GM21447 (cell line): Measurements from ENCODE around the gene TMEM253.

Source experiments
- ATAC-seq: cut with Tn5 transposase; IDR thresholded peaks from one replicate; pipeline ENCODE4 v1.9.1; 2021; ENCODE audit not compliant: unreplicated experiment

Gene TMEM253

GRCh38 chr14:21100931-21101330, at the start of gene TMEM253:
TSS of gene TMEM253 (plus strand) at chr14:21101066. CDS start at chr14:21101344, 278 bp downstream.
- no peak for ATAC-seq

DNA sequence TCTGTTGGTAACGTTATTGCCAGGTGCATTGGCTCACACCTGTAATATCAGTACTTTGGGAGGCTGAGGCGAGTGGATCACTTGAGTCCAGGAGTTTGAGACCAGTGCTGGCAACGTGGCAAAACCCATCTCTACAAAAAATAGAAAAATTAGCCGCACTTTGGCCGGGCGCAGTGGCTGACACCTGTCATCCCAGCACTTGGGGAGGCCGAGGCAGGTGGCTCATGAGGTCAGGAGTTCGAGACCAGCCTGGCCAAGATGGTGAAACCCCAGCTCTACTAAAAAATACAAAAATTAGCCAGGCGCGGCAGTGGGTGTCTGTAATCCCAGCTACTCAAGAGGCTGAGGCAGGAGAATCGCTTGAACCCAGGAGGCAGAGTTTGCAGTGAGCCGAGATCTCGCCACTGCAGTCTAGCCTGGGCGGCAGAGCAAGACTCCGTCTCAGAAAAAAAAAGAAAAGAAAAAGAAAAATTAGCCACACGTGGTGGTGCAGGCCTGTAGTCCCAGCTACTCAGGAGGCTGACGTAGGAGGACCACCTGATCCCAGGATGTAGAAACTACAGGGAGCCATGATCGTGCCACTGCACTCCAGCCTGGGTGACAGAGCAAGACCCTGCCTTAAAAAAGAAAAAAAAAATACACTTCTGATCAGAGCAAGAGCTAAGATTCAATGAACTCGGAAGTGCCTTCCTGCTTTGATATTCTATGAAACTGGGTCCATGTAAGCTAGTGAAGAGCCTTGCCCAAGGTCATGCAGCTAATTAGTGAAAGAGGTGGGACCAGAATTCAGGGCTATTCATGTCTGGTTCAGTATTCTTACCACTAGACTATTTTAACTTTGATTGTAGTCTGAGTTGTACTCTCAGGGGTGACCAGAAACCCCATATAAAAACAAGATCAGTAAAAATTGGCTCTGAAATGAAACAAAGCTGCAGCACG, 47.4 kb upstream of the TMEM253 start:
- ATAC-seq = no peak

DNA sequence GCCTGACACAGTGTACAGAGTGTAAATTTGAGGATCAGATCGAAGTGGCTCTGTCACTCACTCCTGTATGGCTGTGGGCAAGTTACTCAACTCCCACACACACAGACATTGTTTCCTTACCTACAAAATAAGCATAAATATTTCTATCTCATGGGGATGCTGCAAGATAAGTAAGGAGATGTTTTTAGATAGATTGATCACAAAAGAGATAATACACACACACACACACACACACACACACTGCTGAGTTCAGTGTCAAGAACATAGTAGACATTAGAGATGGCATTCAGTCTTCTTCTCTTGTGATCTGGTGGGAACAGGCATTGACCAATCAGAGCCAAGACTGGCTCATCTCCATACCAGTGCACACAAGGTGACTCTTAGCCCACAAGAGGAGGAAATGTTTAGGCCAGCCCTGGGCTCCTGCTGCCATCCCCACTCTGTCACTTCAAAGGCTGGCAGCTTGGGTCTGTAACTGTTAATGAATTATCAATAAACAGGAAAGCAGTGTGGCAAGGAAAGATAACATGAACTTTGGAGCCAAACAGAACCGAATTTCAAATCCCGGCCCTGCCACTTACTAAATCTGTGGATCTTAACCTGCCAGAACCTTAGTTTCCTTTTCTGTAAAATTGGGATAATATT, 46.6 kb upstream of the TMEM253 start:
- ATAC-seq = no peak

- ATAC-seq = no peak
Observed at GRCh38 chr14:21054768-21055145, 46.1 kb upstream of the TMEM253 start.

- ATAC-seq = no peak
Observed at GRCh38 chr14:21055432-21056117, 45.3 kb upstream of the TMEM253 start.

GRCh38 chr14:21056520-21057163, 44.2 kb upstream of the TMEM253 start:
- ATAC-seq = no peak

GRCh38 chr14:21057803-21058675, 42.8 kb upstream of the TMEM253 start, which contains the start of gene RNASE8:
TSS of gene RNASE8 (plus strand) at chr14:21057822. CDS start at chr14:21057893, 71 bp downstream.
- no peak for ATAC-seq

DNA sequence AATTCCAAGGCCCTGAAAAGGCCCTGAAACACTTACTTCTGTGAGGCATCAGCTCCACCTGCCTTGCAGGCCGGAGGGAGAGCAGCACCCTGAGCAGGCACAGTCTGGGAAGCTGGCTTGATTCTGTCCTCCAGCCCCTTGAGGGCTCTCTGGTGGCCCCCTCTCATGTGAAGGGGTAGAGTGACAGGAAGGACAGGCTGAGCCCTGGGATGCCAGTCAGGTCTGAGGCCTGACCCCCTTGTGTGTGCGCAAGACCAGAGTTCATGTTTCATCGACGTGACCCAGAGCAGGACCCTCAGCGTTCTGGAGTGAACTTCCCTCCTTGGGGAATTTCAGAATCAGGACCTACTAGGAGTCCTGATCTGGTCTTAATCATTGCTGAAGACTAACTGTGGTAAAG, 42.0 kb upstream of the TMEM253 start:
- ATAC-seq = no peak

DNA sequence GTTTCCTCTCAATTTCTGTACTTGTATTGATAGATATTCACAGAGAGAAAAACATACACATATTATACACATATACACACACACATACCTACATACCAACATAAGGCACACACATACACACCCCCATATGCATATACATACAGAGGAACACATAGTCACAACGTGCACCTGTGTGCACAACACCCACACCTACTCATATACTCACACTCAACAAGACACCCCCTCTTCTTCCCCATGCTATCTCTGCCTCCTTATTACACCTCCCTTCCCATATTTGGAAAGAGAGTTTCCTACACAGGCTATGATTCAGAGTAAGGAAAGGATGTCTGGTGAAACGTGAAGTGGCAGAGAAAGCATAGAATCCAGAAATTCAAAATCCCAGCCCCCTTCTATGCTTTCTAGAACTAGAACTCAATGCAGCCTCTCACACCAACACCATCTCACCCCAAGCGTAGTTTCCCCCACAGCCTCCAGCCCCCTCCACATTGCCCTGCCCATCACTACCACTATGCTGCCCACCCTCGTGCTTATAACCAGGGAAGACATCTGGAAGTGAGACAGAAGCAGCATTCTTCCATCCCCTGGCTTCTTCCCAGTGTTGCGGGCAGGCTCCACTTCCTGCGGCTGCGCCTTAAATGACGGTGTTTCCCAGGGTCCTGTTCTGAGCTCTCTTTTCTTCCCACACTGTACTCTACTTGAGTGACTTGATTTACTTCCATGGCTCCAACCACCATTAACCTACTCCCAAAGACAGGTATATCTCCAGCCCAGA, 40.8 kb upstream of the TMEM253 start:
- ATAC-seq = no peak

DNA sequence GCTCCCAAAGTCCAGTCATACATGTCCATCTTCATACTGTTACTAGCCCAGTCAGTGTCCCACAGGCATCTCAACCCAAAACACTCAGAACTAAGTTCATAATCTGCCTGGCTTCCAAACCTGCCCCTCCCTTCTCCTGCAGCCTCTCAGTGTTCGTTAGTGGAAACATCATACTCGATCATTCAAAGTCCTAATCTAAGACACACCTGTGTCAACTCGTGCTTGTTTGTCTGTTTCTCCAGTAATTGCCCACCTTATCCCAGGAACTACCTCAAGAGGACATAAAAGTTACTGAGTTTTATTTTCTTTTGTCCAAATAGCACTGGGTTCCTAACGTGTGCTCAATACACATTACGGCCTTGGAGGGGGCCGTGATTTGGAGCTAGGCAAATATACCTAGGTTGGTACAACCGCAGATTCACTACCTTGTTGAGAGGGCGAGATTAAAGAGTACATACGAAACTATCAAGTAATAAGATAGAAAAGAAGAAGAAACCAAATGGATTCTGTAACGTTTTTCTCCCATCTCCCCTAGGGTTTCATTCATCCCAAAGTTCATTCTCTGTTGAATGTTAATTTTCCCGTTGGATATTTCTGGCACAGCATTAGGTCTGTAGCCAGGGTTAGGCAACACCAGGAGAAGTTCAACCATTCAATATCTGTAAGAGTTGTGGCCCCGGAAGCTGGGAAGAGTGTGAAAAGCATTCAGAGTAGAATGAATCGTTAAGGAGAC, 40.1 kb upstream of the TMEM253 start:
- no peak for ATAC-seq

DNA sequence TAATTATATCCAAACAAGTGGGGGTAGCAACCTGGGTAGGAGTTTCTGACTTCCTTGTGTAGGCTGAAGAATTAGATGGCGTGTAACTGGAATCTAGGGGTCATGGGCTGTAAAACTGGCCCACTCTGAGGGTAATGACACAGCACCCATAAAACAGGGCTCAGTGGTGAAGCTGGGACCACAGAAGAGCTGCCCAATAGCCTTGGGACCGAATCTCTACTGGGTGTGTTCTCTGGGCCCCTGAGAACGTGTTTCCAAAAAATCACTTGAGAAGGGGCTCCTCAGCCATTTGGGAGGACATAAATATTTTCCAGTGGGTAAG, 39.6 kb upstream of the TMEM253 start:
- ATAC-seq = no peak

DNA sequence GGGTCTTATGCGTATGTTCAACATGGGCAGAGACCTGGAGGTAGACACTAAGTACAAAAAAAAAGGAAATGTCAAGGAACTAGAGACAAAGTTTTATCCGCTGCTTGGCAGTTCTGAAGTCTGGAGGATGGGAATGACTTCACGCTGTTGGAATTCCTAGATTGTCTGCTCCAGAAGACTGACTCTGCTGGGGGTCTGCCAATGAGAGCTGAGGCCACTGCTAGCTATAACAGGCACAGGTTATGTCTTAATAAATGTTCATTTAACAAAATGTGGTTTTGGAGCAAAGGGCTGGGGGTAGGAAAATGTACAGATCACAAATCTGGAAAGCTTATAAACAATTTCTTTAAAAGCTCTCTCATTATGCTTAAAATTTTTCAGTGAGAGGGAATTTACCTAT, 37.4 kb upstream of the TMEM253 start:
- no peak for ATAC-seq

DNA sequence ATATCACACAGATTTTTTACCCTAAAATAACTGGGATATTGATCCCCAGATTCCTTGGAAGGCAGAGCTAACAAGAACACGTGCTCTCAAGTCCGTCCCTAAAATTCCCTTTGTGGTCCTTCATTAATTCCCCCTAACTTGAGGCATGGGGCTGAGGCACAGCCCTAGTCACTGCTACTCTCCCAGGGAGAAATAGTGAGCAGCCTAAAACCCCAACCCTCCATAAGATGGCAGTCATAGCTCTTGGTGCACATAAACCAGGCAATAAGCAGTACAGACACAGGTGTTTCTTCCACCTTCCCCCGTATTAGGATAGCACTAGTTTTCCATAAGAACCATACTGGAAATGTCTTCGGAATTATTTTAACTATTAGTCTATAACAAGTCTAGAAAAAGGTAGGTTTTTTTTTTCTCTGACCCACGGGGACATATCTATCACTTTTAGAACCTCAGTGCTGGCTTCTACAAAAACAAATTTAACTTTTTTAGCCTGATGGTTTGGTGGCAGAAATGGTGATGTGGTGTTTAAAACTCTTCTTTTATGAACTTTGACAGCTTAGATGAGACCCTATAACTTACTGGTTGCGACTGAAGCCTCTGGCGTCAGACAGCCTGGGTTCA, 33.9 kb upstream of the TMEM253 start:
- ATAC-seq = no peak

DNA sequence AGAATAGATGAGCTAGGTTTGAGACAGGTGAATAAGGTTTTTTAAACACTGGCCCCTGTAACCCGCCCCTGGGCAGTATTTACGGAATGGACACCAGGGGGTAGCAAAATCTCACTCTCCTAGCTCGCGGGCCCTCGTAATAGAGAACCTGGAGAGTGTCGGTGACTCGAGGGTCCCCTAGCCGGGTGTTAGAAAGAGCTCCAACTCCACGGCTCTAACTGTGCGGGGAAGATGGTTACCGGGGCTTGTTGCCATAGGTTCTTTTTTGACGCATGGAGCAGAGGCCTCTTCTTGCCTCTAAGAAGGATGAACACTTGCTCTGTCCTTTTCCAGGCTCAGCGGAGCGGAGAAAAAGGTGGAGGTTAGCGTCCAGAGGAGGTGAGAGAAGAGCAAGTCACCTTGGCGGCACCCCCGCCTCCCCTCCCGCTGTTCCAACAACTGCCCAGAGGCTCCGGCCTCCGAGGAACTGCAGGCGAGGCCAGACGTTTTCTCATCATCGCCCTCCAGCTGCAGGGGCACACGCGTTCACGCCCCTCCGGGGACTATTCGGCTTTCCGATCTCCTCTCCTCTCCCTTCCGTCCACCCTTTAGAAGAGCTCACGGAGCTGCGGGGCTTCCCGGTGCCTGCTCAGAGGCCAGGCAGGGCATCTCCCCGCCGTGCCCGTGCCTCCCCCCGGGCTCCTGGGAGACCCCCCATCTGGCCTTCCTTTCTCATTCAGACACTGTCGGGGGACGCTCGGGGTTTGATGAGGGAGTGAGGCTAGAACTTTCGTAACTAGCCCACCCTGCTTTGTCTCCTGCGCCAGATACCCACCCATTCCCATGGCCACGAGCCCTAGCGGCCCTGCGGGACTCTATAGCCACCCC, 32.1 kb upstream of the TMEM253 start:
- no peak for ATAC-seq

DNA sequence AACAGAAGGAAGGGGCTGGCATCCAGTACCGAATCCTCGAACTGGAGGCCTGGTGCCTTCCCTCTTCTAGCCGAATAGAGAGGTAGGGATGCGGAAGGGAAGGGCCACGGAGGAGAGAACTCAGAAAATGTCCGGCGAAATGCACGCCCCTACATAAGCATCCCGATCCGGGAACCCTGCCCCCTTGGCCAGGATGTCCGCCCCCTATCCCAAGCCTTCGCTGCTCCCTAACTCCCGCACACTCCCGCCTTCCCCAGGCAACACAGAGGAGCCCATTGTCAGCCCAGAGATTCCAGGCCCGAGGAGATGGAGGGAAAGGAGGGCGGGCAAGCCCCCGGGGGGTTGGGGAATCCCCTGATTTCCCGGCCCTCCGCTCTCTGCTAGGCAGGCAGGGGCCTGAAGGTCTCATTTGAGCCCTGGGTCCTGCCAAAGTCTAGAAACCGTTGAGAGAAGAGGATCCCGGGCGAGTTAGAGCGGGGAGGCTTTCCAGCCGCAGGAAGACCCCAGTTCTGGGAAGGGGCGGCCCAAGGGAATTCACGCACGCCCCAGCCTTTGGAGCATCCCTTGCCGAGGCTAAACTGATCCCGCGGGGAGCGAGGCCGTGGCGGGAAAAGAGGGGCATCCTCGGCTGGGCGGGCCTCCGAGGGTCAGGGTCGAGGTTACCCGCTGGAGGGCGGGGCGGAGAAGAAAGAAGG, 31.3 kb upstream of the TMEM253 start:
- no peak for ATAC-seq

DNA sequence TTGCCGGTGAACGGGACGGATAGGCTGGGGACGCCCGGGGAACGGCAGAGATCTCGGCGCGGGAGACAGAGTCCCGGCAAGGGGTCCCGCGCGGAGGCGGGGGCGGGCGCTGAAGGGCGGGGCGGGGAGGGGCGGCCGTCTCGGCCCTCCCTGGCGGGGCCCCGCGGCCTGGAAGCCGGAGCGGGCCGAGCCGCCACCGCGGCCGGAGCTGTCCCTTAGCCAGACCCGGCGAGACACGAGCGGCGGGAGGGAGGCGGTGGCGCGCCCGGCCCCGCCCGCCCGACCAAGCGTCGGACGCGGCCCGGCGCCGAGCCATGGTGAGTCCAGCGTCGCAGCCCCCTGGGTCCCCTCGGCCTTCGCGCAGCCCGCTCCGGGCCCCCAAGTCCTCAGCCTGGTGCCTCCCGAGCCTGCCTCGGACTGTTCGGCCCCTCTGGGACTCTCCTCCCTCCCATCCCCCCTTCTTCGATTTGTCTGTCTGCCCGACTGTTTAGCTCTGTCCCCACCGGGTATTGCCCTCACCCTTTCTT, 30.7 kb upstream of the TMEM253 start, which contains the start of gene ARHGEF40:
ARHGEF40 (plus strand) TSS at position 222 of the 527 bp plus-strand sequence; CDS start at position 315, 93 bp downstream.
- no peak for ATAC-seq
